GM18858 (cell line): ENCODE results near the gene EVI2A.
"Not testable (repeated sequence)": the region's sequence is repeated elsewhere in the genome, so short reads cannot be mapped to it uniquely, and the experiment has no call there.

Source experiments
- ATAC-seq: cut with Tn5 transposase; IDR thresholded peaks from one replicate; pipeline ENCODE4 v1.9.1; 2021; ENCODE audit not compliant: unreplicated experiment

The EVI2A gene

GRCh38 chr17:31313982-31314781, 7.2 kb downstream of the EVI2A start, which contains the start of gene EVI2B:
Gene EVI2B, minus strand, starts transcription at chr17:31314054. Its CDS starts 8,445 bp downstream, at chr17:31305609.
- no peak for ATAC-seq

GRCh38 chr17:31312223-31312622, 9.2 kb downstream of the EVI2A start:
- ATAC-seq: not testable (repeated sequence)

GRCh38 chr17:31311526-31311925, 9.9 kb downstream of the EVI2A start:
- no peak for ATAC-seq

GRCh38 chr17:31310886-31311285, 10.5 kb downstream of the EVI2A start:
- no peak for ATAC-seq

GRCh38 chr17:31310260-31310659, 11.2 kb downstream of the EVI2A start:
- ATAC-seq: no peak

GRCh38 chr17:31309556-31309955, 11.9 kb downstream of the EVI2A start:
- no peak for ATAC-seq

GRCh38 chr17:31308372-31309334, 12.8 kb downstream of the EVI2A start:
- no peak for ATAC-seq

- no peak for ATAC-seq
Observed at GRCh38 chr17:31307640-31308039, 13.8 kb downstream of the EVI2A start.

- ATAC-seq: no peak
Observed at GRCh38 chr17:31299624-31300023, 21.8 kb downstream of the EVI2A start.

GRCh38 chr17:31297090-31297489, 24.3 kb downstream of the EVI2A start, which contains the start of gene OMG:
Gene OMG, minus strand, starts transcription at chr17:31297239. Its CDS starts 908 bp downstream, at chr17:31296331.
- no peak for ATAC-seq

- ATAC-seq: no peak
Observed at GRCh38 chr17:31296142-31296541, 25.3 kb downstream of the EVI2A start.

GRCh38 chr17:31295489-31295871, 25.9 kb downstream of the EVI2A start:
- ATAC-seq: no peak

GRCh38 chr17:31294820-31295488, 26.5 kb downstream of the EVI2A start:
- ATAC-seq: no peak

GRCh38 chr17:31294231-31294630, 27.2 kb downstream of the EVI2A start:
- no peak for ATAC-seq

- no peak for ATAC-seq
Observed at GRCh38 chr17:31293581-31293980, 27.8 kb downstream of the EVI2A start.

- no peak for ATAC-seq
Observed at GRCh38 chr17:31291820-31292219, 29.6 kb downstream of the EVI2A start.

GRCh38 chr17:31289790-31290189, 31.6 kb downstream of the EVI2A start:
- ATAC-seq: no peak

GRCh38 chr17:31287932-31288331, 33.5 kb downstream of the EVI2A start:
- not testable (repeated sequence) for ATAC-seq

- ATAC-seq: no peak
Observed at GRCh38 chr17:31286587-31286986, 34.8 kb downstream of the EVI2A start.

- no peak for ATAC-seq
Observed at GRCh38 chr17:31283841-31284240, 37.6 kb downstream of the EVI2A start.

- no peak for ATAC-seq
Observed at GRCh38 chr17:31281061-31281460, 40.4 kb downstream of the EVI2A start.
